GM21529 (cell line): ENCODE measurements around the gene ASCL5.

Experiments used
- ATAC-seq: cut with Tn5 transposase; IDR thresholded peaks from one replicate; pipeline ENCODE4 v1.9.1; 2021; ENCODE audit not compliant: unreplicated experiment

The ASCL5 gene

GRCh38 chr1:201137024-201137392 lies 10.0 kb upstream of the ASCL5 start:
- ATAC-seq: no peak

- ATAC-seq: no peak
Measured at GRCh38 chr1:201136355-201137023, 9.5 kb upstream of the ASCL5 start.

DNA sequence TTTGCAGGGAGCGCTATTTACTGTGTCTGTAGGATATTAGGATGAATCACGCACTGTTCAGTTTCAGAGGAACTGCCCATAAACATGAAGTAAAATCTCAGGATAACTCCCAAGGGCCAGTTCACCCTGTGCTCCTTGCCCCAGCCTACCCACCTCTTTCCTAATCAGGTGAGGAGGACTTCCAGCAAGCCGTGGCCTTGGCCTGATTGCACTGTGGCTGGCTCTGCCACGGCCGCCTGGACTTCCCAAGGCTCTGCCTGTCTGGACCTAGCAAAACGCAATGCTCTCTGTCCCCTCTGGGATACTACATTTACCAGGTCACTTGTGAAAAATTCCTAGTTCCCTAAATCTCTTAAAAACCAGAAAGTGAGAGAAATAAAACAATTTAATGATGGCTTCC lies 7.4 kb upstream of the ASCL5 start:
- no peak for ATAC-seq

DNA sequence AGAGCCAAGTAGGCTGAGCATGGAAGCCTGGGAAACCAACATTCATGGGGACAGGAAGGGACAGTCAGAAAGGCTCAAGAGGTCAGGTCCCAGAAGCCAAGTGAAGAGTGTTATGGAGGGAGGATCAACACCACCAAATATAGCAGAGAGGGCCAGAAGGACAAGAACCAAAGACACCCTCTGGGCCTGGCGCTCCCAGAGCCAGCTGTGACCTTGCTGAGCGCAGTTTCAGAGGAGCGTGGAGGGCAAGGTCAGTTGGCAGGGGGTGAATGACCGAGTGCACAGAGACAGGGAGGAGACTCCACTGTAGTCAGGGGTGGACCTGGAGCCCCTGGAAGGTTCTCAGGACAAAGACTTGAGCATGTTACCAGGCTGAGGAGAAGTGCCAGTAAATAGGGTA lies 4.4 kb upstream of the ASCL5 start:
- ATAC-seq: no peak

- no peak for ATAC-seq
Measured at GRCh38 chr1:201128962-201129361, 2.0 kb upstream of the ASCL5 start.

- ATAC-seq: no peak
Measured at GRCh38 chr1:201128476-201128875, 1.5 kb upstream of the ASCL5 start.

DNA sequence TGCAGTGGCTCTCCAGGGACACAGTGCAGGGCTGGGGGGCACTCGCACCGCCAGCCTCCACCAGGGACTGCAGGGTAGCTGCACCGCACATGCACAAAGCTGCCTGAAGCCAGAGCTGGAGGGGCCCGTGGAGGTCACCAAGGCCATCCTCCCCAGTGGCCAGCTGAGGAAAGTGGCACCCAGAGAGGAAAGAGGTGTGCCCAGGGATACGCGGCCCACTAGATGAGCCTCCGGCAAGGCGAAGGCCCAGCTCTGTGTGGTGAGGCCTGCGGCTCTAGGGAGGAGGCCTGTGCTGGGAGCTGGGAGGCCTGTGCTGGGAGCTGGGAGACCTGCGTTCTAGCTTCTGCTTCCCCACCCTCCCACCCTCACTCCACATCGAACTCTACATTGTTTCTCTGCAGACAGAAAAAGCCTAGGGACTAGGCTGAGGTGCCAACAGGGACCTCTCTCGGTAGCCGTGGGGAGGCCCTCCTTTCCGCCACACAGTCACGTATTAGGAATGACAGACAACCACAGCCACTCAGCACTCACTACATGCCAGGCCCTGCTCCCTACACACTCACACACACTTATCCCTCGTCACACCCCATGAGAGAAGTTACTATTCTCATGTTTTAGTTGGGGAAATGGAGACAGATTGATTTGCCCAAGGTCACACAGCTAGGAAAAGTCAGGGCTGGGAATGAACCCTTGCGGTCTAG lies 921 bp upstream of the ASCL5 start:
- no peak for ATAC-seq

DNA sequence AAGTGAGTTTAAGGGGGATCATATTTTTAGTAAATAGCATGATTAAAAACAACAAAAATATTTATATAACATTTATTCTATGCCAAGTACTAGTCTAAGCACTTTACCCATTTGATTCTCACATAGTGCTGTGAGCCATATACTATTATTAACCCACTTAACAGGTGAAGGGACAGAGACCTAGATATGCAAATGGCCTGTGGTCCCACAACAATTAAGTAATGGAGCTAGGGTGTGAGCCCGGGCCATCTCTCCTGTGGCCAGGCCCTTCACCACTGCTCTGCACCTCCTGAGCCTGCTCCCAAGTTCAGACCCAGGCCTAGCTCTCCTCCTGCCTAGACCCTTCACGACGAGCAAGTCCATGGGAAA lies 537 bp downstream of the ASCL5 start:
- ATAC-seq: no peak

GRCh38 chr1:201125800-201126199 lies 1.2 kb downstream of the ASCL5 start:
- ATAC-seq: no peak

- ATAC-seq: no peak
Measured at GRCh38 chr1:201125019-201125418, 2.0 kb downstream of the ASCL5 start.

DNA sequence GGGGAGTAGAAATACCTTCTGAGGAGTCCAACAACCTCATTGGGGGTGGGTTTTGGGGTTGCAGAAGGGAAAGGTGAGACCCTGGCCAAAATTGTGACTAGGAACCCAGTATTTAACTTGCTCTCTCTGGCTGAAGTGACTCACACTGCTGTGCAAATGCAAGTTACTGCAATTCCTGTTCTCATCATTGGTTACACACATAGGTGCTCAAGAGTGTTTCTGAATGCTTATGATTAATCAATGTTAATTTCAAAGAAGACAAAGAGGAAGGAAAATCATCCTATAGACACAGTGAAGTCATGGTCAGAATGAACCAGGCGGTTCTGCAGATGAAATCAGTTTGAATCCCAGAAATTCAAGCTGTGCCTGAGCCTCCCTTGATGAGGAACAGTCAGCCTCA lies 3.1 kb downstream of the ASCL5 start:
- ATAC-seq: no peak

DNA sequence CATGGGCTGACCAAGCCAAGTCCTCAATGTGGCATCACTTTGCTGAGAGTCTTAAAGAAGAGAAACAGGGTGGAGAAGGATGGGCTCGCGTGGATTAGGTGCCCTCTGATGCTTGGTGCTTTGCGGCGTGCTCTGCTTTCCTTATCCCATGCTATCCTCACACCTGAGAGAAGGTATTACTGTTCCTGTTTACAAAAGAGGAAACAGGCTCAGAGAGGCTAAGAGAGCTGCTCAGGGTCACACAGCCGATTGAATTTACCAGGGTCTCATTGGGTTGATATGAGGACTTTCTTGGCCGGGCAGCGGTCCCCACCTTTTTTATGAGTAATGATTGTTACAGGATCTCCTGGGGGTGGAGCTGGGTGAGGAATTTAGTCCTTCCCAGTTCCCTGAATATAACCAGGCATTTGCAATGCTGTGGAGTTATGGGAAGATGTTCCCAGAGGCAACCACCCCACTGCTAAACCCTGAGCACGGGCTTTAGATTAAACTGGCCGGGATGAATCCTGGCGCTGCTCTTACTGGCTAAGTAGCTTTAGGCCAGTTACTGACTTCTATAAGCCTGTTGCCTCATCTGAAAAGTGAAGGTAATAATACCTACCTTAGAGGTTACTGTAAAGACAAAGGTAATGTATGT lies 4.5 kb downstream of the ASCL5 start:
- no peak for ATAC-seq

DNA sequence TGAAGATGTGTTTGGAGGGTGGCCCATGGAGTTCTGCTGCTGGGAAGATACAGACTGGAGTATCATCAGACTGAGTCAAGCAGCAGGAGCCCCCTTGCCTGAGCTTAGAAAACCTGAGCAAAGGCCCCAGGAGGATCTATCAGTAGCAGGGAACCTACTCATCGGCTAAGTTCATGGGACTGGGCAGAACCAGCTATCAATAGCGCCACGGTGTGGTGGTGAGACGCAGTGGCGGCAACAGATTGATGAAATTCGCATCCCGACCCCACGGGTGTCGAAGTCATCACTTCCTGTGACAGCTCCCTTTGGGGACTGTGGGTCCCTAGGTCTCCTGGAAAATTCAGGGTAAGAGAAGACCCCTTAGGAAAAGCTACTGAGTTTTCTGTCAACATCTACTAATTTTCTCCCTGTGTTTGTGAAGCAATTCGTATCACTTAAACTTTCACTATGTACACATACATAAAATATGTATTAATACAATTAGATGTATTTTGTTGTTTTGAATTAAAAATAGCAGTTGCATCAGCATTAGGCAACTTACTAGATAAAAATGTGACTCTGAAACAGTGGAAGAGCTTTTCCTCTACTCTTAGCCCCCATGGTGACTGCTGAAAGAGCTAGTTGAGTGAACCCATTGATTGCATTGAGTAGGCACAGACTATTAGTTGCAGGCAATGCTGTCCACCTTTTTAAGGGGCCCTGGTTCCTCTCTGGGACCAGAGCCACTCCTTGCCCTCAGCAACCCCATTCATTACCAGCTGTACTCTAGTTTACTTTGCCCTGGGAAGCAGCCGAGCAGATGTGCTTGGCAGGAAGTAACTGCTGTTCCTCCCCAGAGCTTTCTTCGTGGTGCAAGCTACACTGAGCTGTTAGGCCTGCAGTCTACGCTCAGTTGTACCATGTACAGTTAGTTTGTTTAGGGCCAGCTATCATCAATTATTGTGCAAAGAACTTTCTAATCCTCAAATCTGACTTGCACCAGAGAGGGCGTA lies 7.5 kb downstream of the ASCL5 start:
- ATAC-seq: no peak

DNA sequence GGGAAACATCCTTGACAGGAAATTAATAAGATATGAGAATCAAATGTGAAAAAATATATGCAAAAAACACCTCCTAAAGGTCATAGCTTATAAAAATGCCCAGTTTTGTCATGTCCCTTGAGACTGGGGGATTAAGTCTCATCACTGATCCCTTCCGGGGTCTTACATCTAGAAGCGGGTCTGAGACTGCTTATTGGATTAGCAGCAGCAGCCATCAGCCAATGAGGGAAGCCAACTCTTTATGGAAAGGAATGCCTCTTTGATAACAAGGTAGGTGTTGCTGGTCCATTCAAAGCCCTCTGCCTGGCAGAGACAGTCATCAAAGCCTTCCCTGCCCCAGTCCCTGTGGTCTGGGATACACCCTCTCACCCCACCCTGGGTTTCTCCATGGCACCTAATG lies 10.9 kb downstream of the ASCL5 start:
- ATAC-seq: no peak

DNA sequence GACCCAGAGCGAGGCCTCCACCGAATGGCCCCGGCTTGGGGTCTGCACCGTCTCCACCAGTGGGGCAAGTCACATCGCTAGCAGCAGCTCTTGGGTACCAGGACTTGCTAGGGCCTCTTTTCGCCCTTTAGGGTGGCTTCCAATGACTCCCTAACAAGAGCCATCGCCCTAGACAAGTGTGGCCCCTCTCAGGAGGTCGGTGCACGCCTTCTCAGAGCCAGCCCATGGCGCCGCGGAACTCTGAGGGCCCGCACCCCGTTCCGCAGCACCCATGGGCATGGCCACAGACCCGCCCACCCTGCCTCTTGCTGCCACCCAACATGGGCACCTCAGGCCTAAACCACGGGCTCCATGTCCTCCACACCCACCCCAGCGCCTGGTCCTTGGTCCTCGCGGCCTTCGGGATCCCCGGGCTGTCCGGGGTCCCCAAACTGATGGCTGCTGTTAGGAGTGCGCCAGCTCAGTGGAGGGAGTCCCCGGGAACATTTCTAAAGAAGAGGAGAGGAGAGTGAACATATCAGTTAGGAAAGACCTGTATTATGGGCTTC lies 11.5 kb downstream of the ASCL5 start:
- no peak for ATAC-seq

- ATAC-seq: peak; percentile 97
Measured at GRCh38 chr1:201114245-201115131, 12.5 kb downstream of the ASCL5 start.

- ATAC-seq: no peak
Measured at GRCh38 chr1:201113451-201114244, 13.3 kb downstream of the ASCL5 start.

GRCh38 chr1:201112926-201113325 lies 14.1 kb downstream of the ASCL5 start:
- no peak for ATAC-seq

DNA sequence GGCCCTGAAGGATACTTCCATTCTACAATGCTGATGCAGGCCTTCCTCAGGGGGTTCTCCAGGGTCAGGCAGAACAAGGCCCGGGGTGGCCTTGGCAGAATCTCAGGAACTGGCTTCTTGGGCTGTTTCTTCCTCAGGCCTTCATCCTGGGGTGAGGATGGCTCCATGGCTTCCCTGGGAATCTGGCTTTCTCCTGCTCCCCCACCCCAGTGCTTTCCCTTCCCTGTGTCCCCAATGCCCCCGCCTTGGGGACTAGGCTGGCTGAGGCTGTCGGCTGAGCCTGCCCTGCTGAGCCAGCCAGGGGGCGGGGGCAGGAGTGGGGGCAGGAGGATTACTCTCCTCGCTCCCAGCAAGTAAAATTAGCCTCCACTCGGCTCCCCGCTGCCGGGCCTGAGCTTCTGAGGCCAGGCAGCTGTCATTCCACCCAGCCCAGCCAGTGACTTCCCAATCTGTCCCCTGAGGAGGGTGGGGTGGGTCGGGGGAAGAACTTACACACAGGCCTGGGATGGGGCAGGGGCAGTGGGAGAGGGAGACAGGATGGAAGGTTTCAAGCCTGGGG lies 14.7 kb downstream of the ASCL5 start, which contains the start of gene CACNA1S:
TSS of gene CACNA1S (minus strand) at position 254 of the 559 bp plus-strand sequence. CDS start at position 167, 87 bp downstream.
- ATAC-seq: no peak
